ENCODE results near the gene STAU1.
"Not testable (repeated sequence)": the region's sequence is repeated elsewhere in the genome, so short reads cannot be mapped to it uniquely, and the experiment has no call there.

Gene STAU1

DNA sequence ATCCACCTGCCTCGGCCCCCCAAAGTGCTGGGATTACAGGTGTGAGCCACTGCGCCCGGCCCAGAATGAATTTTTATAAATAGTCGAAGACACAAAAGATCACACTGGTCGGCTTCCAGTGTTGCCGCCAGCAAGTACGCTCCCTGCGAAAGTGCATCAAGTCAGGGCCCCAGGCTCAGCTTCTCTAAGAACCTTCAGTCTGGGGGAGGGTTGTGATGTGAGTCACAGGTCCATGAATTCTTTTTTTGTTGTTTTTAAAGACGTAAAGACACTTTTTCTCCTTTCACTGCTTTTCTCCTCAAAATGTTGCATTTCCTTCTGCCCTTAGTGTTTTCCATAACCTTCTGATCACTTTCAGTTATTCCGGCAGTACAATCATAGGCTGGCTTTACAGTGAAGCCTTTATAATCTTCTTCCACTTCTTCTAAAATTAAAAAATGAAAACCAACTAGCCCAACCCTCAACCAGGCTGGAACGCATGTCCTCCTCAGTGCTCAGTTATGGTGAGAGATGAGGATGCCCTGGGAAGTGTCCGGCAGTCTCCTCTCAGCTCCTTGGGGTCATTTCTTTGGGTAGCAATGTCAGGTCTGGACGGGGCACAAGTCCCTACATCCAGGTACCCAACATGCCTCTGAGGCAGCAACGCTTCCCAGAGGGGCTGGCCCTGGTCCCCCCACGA lies 75.4 kb downstream of the STAU1 start:
- no peak for DNase-seq

DNA sequence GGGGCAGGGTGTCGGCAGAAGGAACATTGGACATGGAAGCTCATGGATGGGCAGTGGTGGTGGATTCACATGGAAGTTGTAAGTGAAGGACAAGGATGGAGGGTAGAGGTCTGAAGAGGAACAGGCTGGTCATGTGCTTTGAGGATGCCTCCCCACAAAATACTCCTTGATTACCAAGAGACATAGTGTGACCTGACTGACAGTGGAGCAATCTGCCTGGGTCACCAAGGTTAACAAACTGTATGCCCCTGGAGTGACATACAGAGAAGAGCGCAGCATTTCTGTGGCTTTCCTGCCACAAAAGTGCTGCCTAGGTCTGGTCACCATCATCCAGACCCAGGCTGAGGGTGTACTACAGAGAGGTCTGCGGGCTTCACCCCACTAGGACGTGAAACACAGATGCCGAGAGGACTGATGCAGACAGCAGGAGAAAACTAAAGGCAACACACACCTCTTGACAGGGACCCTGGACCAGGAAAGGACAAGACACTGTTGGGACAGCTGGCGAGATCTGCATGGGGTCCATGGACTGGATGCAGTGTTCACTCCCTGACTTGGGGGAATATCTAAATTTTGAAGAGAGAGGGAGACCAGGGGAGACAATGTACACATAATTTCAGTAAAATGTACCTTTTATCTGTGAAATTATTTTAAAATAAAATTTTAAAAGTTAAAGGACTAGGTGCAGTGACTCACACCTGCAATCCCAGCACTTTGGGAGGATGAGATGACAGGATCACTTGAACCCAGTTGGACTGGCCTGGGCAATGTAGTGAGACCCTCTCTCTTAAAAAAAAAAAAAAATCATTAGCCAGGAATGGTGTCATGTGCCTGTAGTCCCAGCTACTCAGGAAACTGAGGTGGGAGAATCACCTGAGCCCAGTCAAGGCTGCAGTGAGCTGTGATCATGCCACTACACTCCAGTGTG lies 77.1 kb downstream of the STAU1 start:
- no peak for DNase-seq

DNA sequence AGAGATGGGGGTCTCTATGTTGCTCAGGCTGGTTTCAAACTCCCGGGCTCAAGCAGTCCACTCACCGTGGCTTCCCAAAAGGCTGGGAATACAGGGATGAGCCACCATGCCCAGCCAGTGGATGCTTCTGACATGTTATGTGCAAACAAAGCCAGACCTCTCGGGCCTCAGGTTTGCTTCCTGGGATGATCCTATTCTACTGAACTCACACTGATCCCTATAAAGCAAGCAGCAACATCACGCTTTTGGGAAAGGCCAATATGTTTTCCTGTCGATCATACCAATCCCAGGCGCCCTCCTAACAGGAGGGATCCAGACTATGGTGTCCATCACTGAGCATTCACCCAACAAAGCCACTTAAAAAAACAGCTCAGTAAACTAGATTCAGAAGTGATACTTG lies 81.8 kb downstream of the STAU1 start:
- no peak for DNase-seq

DNA sequence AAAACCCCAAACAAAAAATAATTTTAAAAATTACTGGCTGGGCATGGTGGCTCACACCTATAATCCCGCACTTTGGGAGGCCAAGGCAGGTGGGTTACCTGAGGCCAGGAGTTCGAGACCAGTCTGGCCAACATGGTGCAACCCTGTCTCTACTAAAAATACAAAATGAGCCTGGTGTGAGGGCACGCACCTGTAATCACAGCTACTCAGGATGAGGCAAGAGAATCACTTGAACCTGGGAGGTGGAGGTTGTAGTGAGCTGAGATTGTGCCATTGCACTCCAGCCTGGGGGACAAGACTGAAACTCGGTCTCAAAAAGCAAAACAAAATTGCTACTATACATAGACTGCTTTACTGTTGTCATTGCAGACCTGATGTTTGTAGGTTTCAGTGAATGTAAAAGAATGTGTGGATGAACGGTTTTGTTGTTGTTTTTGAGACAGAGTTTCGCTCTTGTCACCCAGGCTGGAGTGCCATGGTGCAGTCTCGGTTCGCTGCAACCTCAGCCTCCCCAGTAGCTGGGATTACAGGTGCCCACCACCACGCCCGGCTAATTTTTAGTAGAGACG lies 83.1 kb downstream of the STAU1 start:
- not testable (repeated sequence) for DNase-seq

DNA sequence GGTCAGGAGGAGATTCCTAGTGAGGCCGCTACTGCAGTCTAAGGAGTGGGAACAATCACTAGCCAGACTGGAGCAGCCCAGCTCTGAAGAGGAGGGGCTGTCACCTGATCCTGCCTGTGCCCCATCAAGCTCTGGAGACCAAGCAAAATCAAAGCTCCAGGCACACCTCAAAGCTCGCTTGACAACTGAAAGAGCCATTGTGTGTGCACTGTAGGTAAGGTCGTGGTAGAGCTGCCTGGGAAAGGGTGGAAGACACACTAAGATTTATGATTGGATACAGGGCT lies 83.8 kb downstream of the STAU1 start:
- DNase-seq, result no peak

DNA sequence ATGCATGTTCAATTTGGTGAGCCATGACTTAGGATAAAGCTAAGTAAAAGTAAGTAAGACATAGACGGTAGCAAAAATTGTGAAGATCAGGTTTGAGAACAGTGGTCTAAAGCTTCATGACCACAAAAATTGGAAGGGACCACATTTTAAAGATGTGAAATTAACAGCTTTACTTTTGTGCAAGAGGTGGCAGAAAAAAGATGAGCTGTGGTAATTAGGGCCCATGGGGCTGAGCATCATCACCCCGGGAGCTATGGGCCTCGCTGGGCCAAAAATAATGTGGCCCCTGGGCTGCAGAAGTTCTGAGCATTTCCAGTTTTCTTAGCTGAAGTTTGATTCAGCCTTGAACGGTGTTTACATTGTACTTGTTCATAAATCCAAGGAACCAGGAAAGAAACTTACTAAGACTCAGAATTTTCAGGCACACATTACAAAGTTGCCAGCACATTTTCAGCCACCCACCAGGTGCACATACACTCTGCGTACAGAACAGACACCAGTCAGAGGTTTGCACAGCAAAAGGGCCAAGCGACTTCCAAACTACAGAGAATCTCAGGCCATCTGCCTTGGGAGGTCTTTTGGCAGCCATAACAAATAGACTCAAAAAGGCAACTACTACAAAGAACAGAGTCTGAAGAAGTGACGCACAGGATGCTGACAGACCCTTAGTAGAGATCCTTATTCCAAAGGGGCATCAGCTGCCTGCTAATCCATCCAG lies 84.3 kb downstream of the STAU1 start:
- no peak for DNase-seq

DNA sequence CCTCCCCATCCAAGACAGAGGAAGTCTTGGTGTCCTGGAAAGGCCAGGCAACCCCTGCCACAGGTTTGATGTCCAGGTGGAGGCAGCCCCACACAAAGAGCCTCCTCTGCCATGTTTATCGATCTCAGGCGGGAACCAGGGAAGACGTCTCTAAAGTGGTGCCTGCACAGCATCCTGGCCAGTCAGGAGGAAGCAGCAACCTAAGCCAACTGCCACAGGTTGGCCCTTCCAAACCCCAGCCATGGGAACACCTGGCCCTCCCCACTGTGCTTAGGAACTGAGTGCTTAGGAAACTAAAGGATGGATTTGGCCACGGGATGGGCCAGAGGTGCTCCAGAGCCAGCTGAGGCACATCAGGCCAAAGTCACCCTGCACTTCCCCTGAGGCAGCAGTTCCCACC lies 85.1 kb downstream of the STAU1 start:
- no peak for DNase-seq

DNA sequence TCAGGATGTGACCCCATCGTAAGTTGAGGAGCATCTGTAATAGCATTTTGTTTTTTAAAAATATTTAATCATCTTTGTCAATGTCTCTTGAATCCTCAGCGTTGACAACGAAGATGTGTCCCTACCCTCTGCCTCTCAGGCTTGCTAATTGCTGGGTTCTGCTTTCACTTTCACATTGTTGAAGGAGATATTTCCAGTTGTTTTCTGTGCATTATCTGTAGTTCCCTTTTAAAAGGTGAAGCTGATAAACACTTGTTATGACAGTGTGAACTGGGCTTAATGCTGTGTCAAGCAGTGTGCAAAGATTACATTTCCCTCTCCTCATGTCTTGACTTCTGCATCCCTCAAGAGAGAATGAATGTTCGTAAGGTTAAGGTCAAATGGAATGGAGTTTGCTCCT lies 87.2 kb downstream of the STAU1 start:
- no peak for DNase-seq

DNA sequence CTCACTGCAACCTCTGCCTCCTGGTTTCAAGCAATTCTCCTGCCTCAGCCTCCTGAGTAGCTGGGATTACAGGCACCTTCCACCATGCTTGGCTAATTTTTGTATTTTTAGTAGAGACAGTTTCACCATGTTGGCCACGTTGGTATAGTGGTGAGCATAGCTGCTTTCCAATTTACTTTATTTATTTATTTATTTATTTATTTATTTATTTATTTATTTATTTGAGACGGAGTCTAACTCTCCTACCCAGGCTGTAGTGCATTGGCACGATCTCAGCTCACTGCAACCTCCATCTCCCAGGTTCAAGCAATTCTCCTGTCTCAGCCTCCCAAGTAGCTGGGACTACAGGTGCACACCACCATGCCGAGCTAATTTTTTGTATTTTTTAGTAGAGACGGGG lies 87.8 kb downstream of the STAU1 start:
- not testable (repeated sequence) for DNase-seq

DNA sequence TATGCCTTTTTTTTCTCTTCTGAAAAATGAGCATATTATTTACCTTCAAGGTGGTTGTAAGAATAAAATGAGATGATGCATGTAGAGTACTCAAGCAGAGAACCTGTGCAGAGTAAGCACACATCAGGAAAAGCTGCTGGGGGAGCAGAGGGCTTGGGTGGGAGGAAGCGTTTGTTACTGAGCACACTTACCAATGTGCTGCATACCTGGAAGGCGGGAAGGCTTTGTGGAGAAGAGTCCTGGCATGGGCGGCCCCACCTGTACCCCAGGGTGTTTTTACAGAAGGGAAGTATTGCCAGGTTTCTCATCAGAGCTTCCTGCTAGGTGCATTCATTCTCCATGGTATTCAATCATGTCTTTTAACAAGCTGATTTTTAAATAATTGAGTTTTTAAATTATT lies 89.1 kb downstream of the STAU1 start:
- DNase-seq, result no peak

DNA sequence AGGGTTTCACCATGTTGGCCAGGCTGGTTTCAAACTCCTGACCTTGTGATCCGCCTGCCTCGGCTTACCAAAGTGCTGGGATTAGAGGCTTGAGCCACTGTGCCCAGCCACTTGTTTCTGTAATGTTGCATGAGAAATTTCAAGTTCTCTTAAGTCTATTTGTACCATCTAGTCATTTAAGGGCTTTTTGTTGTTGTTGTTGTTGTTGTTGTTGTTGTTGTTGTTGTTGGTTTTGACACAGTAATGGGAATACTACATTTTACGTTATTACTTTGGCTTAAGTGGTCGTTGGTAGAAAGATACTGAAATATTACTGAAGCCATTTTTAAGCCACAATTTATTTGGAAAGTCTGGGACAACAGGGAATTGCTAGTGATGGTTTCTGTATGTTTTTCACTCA lies 90.0 kb downstream of the STAU1 start:
- DNase-seq, result no peak

DNA sequence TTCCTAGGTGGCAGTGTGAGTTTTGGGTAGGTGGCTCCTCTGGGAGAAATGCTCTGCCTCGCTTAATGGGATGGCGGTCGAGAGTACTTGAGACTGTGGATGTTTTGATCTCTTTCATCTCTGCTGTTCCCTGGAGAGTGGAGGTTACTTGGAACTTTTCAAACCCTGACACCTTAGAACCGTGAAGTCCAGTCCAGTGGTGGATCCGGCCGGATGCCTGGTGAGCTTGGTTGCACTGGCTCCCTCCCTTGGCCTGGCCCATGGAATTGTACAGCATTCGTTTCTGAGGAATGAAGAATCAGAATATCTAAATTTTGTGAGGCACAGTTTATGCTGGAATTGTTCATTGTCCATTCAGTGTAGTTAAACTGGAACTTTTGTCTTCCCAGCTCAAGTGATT lies 91.0 kb downstream of the STAU1 start:
- DNase-seq, result no peak

DNA sequence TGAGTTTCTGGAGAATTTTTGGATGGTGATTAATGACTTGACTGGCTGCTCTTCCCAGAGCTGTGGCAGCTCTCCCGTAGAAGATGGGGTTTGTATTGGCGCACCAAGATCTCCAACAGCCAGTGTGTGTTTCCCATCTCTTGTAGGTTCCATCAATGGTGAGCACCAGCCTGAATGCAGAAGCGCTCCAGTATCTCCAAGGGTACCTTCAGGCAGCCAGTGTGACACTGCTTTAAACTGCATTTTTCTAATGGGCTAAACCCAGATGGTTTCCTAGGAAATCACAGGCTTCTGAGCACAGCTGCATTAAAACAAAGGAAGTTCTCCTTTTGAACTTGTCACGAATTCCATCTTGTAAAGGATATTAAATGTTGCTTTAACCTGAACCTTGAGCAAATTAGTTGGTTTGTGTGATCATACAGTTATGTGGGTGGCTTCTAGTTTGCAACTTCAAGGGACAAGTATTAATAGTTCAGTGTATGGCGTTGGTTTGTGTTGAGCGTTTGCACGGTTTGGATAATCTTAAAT lies 91.9 kb downstream of the STAU1 start:
- no peak for DNase-seq

DNA sequence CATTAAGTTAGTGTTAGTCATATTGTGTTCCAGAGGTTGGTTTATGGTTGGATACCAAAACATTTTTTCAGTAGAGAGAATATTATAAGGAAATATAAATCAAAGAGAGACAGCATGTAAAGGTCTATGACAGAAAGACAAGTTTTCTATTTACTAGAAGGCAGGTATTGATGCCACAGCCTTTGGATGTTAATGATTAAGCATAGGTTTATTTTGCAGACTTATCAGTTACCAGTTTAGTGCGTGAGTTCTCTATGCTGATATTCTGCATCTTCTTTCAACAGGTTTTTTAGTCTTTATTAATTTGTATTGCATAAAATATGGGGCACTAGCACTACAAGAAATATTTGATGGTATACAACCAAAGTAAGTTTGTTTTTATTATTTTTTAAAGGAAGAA lies 96.4 kb downstream of the STAU1 start:
- DNase-seq, result no peak

DNA sequence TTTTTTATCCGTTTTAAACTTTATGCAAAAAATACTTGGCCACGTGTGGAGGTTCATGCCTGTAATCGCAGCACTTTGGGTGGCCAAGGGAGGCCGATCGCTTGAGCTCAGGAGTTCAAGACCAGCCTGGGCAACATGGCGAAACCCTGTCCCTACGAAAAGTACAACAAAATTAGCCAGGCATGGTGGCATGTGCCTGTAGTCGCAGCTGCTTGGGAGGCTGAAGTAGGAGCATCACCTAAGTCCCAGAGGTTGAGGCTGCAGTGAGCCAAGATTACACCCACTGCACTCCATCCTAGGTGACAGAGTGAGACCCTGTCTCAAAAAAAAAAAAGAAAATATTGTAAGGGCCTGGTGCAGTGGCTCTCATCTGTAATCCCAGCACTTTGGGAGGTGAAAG lies 97.0 kb downstream of the STAU1 start:
- no peak for DNase-seq

DNA sequence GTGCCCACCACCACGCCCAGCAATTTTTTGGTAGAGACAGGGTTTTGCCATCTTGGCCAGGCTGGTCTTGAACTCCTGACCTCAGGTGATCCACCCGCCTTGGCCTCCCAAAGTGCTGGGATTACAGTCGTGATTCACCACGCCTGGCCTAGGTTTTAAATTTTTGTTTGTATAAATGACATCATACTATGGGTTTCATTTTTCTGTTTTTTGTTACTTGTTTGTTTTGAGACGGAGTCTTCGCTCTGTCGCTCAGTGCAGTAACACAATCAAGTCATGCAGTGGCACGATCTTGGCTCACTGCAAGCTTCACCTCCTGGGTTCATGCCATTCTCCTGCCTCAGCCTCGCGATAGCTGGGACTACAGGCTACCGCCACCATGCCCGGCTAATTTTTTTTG lies 105.8 kb downstream of the STAU1 start:
- not testable (repeated sequence) for DNase-seq

DNA sequence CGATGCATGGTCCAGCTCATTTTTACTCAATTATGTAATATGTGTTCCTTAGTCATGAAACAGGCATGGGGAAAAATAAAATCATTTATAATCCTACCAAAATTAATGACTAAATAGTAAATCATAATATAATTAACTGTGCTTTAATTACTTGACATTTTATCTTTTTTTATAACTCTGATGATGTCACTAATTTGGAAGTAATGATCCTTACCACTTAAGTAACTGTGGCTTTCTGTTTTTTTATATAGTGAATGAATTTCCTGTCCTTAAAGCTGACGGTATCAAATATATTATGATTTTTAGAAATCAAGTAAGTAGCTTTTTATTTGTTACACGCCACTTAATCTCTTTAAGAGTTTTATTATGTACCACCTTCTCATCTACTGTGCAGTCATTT lies 109.8 kb downstream of the STAU1 start:
- DNase-seq, result no peak

DNA sequence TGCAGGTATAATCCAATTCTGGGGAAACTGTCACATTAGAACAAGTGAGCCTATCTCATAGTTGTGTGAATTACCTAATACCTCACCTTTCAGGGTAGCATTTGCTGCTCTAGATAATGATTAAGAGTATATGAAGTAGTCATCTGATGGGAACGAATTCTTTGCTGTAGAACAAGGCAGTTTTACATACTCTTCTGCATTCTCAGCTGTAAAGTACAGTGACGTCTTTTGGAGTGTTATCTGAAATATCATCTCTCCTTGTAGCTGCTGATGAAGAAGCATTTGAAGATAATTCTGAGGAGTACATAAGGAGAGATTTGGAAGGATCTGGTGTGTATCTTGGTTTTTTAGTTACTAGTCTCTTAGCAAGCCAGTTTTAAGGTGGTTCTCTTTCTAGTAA lies 113.6 kb downstream of the STAU1 start:
- no peak for DNase-seq

Data from SHP77 (cell line).